Measurements from ENCODE around the gene PRKCSH.
"Not testable (repeated sequence)": the region's sequence is repeated elsewhere in the genome, so short reads cannot be mapped to it uniquely, and the experiment has no call there.

PRKCSH gene

DNA sequence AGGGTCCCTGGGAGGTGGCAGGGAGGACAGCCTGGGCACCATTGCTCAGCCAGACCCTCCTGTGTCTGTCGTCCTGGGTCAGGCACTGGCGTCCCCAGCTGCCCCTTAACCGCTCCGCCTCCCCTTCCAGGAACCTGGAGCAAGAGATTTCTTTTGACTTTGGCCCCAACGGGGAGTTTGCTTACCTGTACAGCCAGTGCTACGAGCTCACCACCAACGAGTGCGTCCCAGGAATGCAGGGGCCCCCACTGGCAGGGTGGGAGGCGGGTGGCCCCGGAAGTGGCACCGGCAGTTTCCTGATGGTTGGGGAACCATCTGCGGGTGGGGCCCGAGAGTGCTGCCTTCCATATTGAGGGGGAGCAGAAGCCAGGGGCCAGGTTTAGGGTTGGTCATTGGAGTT lies 13.0 kb downstream of the PRKCSH start:
- in situ Hi-C loops (cut with MboI; ENCODE audit: low sequenced_read_pairs) = loop anchor here (10.0 kb wide), 1 partner anchor 154 kb away; the partner anchor contains the start of gene TSPAN16

DNA sequence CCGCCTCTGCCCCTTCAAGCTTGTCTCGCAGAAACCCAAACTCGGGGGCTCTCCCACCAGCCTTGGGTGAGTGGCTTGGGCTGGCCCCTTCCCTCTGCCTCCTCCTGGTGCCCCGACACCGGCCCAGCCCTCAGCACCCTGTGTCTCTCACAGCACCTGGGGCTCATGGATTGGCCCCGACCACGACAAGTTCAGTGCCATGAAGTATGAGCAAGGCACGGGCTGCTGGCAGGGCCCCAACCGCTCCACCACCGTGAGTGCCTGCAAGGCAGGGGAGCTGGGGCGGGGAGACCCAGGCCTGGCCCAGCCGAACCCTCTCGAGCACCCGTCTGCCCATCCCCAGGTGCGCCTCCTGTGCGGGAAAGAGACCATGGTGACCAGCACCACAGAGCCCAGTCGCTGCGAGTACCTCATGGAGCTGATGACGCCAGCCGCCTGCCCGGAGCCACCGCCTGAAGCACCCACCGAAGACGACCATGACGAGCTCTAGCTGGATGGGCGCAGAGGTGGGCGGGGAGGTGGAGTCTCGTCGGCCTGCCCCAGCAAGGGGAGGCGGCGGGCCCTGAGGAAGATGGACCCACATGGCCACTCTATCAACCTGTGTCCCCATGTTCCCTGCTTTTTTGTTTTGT lies 13.6 kb downstream of the PRKCSH start:
- in situ Hi-C loops (cut with MboI; ENCODE audit: low sequenced_read_pairs) = loop anchor here (10.0 kb wide), 1 partner anchor 154 kb away; the partner anchor contains the start of gene TSPAN16

DNA sequence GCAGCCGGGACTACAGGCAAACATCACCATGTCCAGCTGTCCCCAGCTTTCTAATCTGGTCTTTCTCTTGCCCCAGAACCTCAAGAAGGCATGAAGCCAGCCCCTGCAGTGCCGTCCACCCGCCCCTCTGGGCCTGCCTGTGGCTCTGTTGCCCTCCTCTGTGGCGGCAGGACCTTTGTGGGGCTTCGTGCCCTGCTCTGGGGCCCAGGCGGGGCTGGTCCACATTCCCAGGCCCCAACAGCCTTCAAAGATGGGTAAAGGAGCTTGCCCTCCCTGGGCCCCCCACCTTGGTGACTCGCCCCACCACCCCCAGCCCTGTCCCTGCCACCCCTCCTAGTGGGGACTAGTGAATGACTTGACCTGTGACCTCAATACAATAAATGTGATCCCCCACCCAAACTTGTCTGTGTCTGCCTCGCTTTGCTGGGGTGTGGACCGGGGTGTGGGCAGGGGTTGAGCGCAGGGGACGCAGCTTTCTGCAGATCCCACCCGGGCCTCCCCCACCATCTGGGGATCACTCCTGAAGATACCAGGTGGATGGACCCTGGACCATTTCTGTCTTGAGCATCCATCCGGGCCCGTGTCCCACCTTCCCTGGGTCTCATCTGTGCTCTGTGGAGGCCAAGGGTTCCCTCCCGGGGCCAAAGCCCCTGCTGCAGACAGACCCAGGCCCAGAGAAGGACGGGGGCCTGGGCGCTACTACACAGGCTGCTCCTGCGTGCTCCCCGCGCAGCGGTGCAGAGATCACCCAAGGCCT lies 15.3 kb downstream of the PRKCSH start:
- in situ Hi-C loops (cut with MboI; ENCODE audit: low sequenced_read_pairs) = no loop called here

- in situ Hi-C loops (cut with MboI; ENCODE audit: low sequenced_read_pairs) = no loop called here
Observed at GRCh38 chr19:11451327-11451870, 16.0 kb downstream of the PRKCSH start.

- in situ Hi-C loops (cut with MboI; ENCODE audit: low sequenced_read_pairs) = no loop called here
Observed at GRCh38 chr19:11451871-11452619, 16.6 kb downstream of the PRKCSH start.

DNA sequence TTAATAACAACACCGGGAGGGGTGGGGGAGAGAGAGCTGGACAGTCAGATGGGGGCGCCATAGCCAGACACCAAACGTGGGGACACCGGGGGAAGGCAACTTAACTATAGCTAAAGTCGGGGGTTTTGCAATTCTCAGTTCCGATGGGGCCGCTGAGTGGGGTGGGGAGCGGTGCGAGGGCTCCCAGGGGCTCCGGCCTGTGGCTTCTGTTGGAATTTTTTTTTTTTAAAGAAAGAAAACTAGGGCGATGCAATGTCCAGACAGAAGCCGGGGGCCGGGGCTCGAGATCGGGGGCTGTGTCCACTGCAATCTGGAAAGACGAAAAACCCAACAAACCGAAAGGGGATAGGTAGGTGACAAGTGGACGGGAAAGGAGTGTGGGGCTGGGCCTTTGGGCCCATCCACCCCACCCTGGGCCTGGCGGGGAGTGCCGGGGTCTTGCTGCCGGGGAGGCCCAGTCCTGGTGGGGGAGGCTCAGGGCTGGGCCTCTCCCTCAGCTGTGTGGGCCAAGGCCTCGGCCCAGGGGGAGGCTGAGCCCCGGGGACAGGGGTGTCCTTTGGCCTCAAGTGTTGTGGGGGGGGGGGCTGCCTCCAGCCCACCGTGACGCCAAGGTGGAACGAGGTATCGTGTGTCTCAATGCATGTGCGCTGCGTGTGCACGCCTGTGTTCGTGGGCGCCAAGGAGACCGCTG lies 17.3 kb downstream of the PRKCSH start:
- in situ Hi-C loops (cut with MboI; ENCODE audit: low sequenced_read_pairs) = no loop called here

DNA sequence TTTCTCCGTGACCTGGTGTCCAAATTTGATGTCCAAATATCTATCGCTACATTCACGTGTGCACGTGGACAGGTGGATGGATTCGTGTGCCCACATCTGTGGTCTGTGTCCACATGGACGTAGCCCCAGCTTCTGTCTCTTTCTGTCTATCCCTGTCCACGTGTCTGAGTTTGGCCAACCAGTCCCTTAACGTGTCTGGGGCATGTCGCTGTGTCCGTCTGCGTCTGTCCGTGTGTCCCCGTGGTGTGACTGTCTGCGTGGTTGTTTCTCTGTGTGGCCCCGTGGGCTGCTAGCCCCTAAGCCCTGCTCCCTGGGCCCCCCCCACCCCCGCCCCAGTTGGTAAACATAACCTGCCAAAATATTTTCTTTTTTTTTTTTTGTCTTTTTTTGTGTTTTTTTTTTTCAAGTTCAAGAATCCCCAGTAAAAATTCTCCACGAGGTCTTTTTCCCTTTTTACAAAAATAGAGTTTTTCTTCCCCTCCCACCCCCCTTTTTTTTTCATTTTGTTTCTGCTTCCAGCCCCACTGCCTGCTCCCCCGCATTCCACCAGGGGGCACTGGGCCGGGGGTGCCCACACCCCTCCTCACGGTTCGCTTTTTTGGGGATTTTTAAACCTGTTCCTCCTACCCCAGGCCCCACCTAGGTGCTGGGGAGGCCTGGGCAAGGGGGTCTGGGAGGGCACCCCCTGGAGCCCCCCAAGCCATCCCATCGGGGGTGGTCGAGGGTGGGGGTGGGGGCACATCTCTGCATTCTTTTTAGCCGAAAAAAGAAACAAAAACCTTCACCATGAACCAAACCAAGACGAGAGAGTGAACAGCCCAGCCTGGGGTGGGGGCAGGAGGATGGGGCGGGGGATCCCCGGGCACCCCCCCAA lies 18.3 kb downstream of the PRKCSH start:
- in situ Hi-C loops (cut with MboI; ENCODE audit: low sequenced_read_pairs) = no loop called here

DNA sequence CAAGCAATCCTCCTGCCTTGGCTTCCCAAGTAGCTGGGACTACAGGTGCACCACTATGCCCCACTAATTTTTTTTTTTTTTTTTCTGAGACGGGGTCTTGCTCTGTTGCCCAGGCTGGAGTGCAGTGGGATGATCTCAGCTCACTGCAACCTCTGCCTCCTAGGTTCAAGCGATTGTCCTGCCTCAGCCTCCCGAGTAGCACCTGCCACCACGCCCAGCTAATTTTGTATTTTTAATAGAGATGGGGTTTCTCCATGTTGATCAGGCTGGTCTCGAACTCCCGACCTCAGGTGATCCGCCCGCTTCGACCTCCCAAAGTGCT lies 19.8 kb downstream of the PRKCSH start:
- in situ Hi-C loops (cut with MboI; ENCODE audit: low sequenced_read_pairs) = not testable (repeated sequence)

GRCh38 chr19:11456659-11457058 lies 21.2 kb downstream of the PRKCSH start:
- in situ Hi-C loops (cut with MboI; ENCODE audit: low sequenced_read_pairs) = no loop called here

GRCh38 chr19:11457115-11457514 lies 21.7 kb downstream of the PRKCSH start:
- in situ Hi-C loops (cut with MboI; ENCODE audit: low sequenced_read_pairs) = no loop called here

DNA sequence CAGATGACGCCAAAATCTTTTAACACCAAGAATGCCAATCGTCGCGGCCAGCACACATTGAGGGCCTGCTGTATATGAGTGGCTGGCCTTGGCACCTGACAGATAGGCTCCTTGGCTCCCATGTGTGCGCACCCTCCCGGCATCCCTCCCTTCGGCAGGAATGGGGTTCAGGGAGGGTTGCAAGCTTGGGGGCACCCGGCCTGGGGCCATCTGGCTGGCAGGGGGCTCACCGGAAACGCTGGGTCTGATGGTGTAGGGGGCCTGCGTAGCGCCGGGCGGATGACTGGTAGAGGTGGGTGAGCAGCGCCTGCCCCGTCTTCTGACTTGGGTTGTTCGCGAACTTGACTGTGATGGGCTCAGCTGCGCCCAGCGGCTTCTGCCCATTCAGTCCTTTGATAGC lies 22.4 kb downstream of the PRKCSH start:
- in situ Hi-C loops (cut with MboI; ENCODE audit: low sequenced_read_pairs) = no loop called here

- in situ Hi-C loops (cut with MboI; ENCODE audit: low sequenced_read_pairs) = no loop called here
Observed at GRCh38 chr19:11458236-11458900, 22.9 kb downstream of the PRKCSH start.

DNA sequence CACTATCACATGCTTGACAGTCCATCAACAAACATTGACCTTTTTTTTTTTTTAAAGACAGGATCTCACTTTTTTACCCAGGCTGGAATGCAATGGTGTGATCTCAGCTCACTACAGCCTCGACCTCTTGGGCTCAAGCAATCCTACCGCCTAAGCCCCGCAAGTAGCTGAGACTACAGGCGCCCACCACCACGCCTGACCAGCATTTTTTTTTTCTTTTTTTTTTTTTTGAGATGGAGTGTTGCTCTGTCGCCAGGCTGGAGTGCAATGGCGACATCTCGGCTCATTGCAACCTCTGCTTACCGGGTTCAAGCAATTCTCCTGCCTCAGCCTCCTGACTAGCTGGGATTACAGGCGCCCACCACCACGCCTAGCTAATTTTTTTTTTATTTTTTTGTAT lies 23.5 kb downstream of the PRKCSH start:
- in situ Hi-C loops (cut with MboI; ENCODE audit: low sequenced_read_pairs) = not testable (repeated sequence)

- in situ Hi-C loops (cut with MboI; ENCODE audit: low sequenced_read_pairs) = no loop called here
Observed at GRCh38 chr19:11460207-11460606, 24.8 kb downstream of the PRKCSH start.

GRCh38 chr19:11461453-11461852 lies 26.0 kb downstream of the PRKCSH start:
- in situ Hi-C loops (cut with MboI; ENCODE audit: low sequenced_read_pairs) = no loop called here

GRCh38 chr19:11463391-11463790 lies 28.0 kb downstream of the PRKCSH start:
- in situ Hi-C loops (cut with MboI; ENCODE audit: low sequenced_read_pairs) = no loop called here

DNA sequence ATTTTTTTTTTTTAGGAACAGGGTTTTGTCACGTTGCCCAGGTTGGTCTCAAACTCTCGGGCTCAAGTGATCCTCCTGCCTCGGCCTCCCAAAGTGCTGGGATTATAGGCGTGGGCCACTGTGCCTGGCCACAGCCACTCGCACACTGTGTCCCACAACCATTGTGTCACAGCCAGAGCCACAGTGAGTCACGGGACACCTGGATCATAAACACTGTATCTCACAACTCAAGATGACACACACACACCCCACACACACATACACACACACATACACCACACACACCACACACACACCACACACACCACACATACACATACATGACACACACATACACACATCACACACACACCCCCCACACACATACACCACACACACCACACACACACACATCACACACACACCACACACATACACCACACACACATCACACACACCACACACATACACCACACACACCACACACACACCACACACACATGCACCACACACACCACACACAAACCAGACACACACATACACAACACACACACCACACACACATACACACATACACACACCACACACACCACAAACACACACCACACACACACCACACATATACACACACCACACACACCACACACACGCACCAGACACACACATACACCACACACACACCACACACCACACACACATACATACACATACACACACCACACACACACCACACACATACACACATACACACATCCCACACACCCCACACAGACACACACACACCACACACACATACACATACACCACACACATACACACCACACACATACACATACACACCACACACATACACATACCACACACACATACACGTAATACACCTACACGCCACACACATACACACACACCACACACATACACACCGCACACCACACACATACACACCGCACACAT lies 29.2 kb downstream of the PRKCSH start:
- in situ Hi-C loops (cut with MboI; ENCODE audit: low sequenced_read_pairs) = no loop called here

GRCh38 chr19:11465600-11465999 lies 30.2 kb downstream of the PRKCSH start:
- in situ Hi-C loops (cut with MboI; ENCODE audit: low sequenced_read_pairs) = no loop called here
